Cardiac muscle cell (in vitro differentiated cells and primary cell): ENCODE data around the gene EGF. TPM values are rescaled to one million over a fixed set of nuclear protein-coding genes. Genes with fewer than 3 reads are reported as not detected.
A peak's percentile ranks its signal among the peaks of the same experiment; 100 is the strongest.

Source experiments
- DNase-seq, 2 donors: peaks; one replicate each; pipeline versions ENCODE4 v3.0.0 to v3.0.0-alpha.2; 2010 to 2017; ENCODE audit warnings: low read depth in 1 of 2, low spot score in 1 of 2
- H3K27ac ChIP-seq: fragments of 200-600 bp; sonication (generic); 2 replicates; pipeline ENCODE4 v1.5.1; 2016
- H3K27me3 ChIP-seq: fragments of 200-600 bp; sonication (generic); 2 replicates; pipeline ENCODE4 v1.6.0; 2016; ENCODE audit warnings: control low read depth
- H3K36me3 ChIP-seq: fragments of 200-600 bp; sonication (generic); 2 replicates; pipeline ENCODE4 v1.5.1; 2016; ENCODE audit warnings: control low read depth
- H3K4me1 ChIP-seq: fragments of 200-600 bp; sonication (generic); 2 replicates; pipeline ENCODE4 v1.8.1; 2017; ENCODE audit warnings: low read depth, mild to moderate bottlenecking, mixed run types
- H3K4me3 ChIP-seq: fragments of 200-600 bp; sonication (generic); 2 replicates; pipeline ENCODE4 v1.5.1; 2016; ENCODE audit warnings: mild to moderate bottlenecking
- H3K9me3 ChIP-seq: fragments of 200-600 bp; sonication (generic); 2 replicates; pipeline ENCODE4 v1.5.1; 2017; ENCODE audit warnings: low read depth, mild to moderate bottlenecking, control low read depth
- polyA plus RNA-seq: library from polyadenylated mRNA; unstranded; fragments of >200 nt; fragmentation: Nextera tagmentation; extraction: Ambion mirVana; gene quantifications from 2 replicates; pipeline ENCODE4 v1.2.1, GENCODE V29; 2016
- total RNA-seq: library from RNA; depleted of rRNA; stranded (reverse); fragments of >200 nt; gene quantifications from 2 replicates; pipeline ENCODE4 v1.2.3, GENCODE V29; 2016
- TF ChIP-seq, protein P1 (sequence below): IDR thresholded peaks from 2 replicates; pipeline ENCODE4 v1.5.1; 2012; ENCODE audit warnings: low read depth, mild to moderate bottlenecking, low read length

Gene EGF
- total and polyA plus RNA-seq, 2 experiments from 2014 or later, result 3.0 to 11.0 TPM

DNA sequence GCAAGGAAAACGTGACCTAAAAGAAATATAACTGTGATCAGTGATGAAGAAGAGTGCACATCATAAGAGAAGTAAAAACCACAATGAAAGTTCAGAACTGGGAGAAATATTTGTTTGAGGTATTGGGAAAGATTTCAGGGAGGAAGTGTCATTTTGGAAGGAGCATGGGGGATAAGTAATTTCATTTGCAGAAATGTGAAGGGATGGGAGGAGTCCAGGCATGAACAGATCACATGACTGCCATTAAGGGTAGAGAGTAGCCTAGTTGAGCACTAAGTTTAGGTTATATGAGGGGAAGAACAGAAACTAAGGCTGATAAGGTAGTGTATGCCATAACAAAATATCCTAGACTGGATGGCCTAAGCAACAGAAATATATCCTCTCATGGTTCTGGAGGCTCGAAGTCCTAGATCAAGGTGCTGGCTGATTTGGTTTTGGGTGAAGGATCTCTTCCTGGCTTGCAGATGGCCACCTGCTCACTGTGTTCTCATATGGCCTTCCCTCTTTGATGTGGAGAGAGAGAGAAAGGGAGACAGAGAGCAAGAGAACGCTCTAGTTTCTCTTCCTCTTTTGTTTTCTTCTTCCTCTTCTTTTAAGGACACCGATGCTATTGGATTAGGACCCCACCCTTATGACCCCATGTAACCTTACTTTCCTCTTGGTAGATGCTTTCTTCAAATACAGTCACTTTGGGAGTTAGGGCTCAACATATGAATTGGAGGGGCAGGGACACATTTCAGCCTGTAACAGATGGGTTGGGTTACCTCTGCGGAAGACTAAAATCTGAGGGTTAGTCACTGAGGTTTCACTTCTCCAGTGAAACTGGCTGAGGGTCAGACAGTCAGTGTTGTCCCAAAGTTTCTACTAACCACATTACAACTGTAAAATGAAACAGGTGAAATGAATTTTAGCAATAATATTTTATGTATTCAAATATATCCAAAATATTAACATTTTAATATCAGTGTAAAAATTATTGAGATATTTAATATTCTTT is 77.9 kb downstream of the EGF start:
- no peaks in the 10 kb centered on the region for H3K36me3 ChIP-seq
- DNase-seq, result no peak
- H3K4me1 ChIP-seq, result peaks cover 6% of the 10 kb centered on the region
- TF ChIP-seq, protein P1, sequence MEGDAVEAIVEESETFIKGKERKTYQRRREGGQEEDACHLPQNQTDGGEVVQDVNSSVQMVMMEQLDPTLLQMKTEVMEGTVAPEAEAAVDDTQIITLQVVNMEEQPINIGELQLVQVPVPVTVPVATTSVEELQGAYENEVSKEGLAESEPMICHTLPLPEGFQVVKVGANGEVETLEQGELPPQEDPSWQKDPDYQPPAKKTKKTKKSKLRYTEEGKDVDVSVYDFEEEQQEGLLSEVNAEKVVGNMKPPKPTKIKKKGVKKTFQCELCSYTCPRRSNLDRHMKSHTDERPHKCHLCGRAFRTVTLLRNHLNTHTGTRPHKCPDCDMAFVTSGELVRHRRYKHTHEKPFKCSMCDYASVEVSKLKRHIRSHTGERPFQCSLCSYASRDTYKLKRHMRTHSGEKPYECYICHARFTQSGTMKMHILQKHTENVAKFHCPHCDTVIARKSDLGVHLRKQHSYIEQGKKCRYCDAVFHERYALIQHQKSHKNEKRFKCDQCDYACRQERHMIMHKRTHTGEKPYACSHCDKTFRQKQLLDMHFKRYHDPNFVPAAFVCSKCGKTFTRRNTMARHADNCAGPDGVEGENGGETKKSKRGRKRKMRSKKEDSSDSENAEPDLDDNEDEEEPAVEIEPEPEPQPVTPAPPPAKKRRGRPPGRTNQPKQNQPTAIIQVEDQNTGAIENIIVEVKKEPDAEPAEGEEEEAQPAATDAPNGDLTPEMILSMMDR, result no peak
- no peaks in the 10 kb centered on the region for H3K27me3 ChIP-seq
- no peak overlapping the region for H3K27ac ChIP-seq
- H3K4me3 ChIP-seq, result no peak overlapping the region
- no peaks in the 10 kb centered on the region for H3K9me3 ChIP-seq

DNA sequence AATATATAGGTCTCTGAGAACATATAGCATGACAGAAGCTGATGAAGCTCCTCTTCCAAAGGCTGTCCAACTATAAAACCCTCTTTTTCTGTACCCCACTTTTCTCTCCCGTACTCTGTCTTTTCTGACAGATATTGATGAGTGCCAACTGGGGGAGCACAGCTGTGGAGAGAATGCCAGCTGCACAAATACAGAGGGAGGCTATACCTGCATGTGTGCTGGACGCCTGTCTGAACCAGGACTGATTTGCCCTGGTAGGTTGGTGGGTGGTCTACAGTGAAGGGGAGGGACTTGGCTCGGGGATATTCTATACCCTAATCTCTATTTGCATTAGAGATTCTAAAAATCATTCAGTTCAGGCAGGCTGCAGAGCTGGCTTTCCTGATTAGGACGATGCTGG is 80.4 kb downstream of the EGF start:
- Histone ChIP-seq H3K4me3 (no peak overlapping the region), H3K36me3 (no peaks in the 10 kb centered on the region), H3K9me3 (no peaks in the 10 kb centered on the region), H3K27me3 (no peaks in the 10 kb centered on the region), H3K27ac (no peak overlapping the region), H3K4me1 (peaks cover 6% of the 10 kb centered on the region)
- DNase-seq, result no peak
- TF ChIP-seq, protein P1, result no peak

GRCh38 chr4:109994415-109994827 is 81.7 kb downstream of the EGF start:
- DNase-seq, result no peak
- Histone ChIP-seq H3K4me3 (no peak overlapping the region), H3K4me1 (peaks cover 5% of the 10 kb centered on the region), H3K27ac (no peak overlapping the region), H3K9me3 (no peaks in the 10 kb centered on the region), H3K27me3 (no peaks in the 10 kb centered on the region), H3K36me3 (no peaks in the 10 kb centered on the region)
- TF ChIP-seq, protein P1, result no peak

GRCh38 chr4:109996526-109996925 is 83.8 kb downstream of the EGF start:
- H3K27ac ChIP-seq, result no peak overlapping the region
- H3K4me3 ChIP-seq, result no peak overlapping the region
- no peak for DNase-seq
- no peaks in the 10 kb centered on the region for H3K9me3 ChIP-seq
- no peaks in the 10 kb centered on the region for H3K36me3 ChIP-seq
- TF ChIP-seq, protein P1, result no peak
- H3K4me1 ChIP-seq, result peaks cover 5% of the 10 kb centered on the region
- no peaks in the 10 kb centered on the region for H3K27me3 ChIP-seq

- H3K4me3 ChIP-seq, result no peak overlapping the region
- no peaks in the 10 kb centered on the region for H3K9me3 ChIP-seq
- peak; percentile 71 to 73 for DNase-seq
- H3K4me1 ChIP-seq, result peaks cover 5% of the 10 kb centered on the region
- H3K27ac ChIP-seq, result peak overlapping the region; percentile 64
- TF ChIP-seq, protein P1, result peak; percentile 64
- no peaks in the 10 kb centered on the region for H3K36me3 ChIP-seq
- H3K27me3 ChIP-seq, result no peaks in the 10 kb centered on the region
Measured at GRCh38 chr4:109998867-109999584, 86.3 kb downstream of the EGF start.
